Calu3 (cell line): ENCODE results near the gene ECI1. TPM values are rescaled to one million over a fixed set of nuclear protein-coding genes. Genes with fewer than 3 reads are reported as not detected.

Experiments used
- BruUV-seq: library from RNA; stranded (reverse); fragments of 400-500 nt; replicated peaks from 2 replicates; lab custom pipeline; 2021; lab: Mats Ljungman, UMichigan
- CTCF ChIA-PET: fragments of 300-600 bp; sonication (Branson Sonifier 250); formaldehyde crosslinking; loops from one replicate; lab custom pipeline; 2022; ENCODE audit warnings: antibody characterized with exemption; lab: Charles Lee
- DNase-seq: peaks from one replicate; pipeline ENCODE4 v3.0.0; 2022
- H3K27ac Mint-ChIP-seq: one replicate; pipeline ENCODE4 v1.8.0; 2022; ENCODE audit warnings: mixed read lengths; ENCODE audit not compliant: unreplicated experiment
- H3K27me3 Mint-ChIP-seq: one replicate; pipeline ENCODE4 v1.8.0; 2022; ENCODE audit warnings: mixed read lengths; ENCODE audit not compliant: unreplicated experiment
- H3K36me3 Mint-ChIP-seq: one replicate; pipeline ENCODE4 v1.8.0; 2022; ENCODE audit warnings: mild to moderate bottlenecking, moderate library complexity, mixed read lengths; ENCODE audit not compliant: insufficient read depth, unreplicated experiment
- H3K4me1 Mint-ChIP-seq: one replicate; pipeline ENCODE4 v1.8.0; 2022; ENCODE audit warnings: mild to moderate bottlenecking, low read depth, mixed read lengths; ENCODE audit not compliant: unreplicated experiment
- H3K4me3 Mint-ChIP-seq: one replicate; pipeline ENCODE4 v1.8.0; 2022; ENCODE audit warnings: mild to moderate bottlenecking, low read depth, moderate library complexity, mixed read lengths; ENCODE audit not compliant: unreplicated experiment
- H3K9me3 Mint-ChIP-seq: one replicate; pipeline ENCODE4 v1.8.0; 2022; ENCODE audit warnings: low read depth, mixed read lengths; ENCODE audit not compliant: unreplicated experiment
- CTCF ChIP-seq: fragments of 200-600 bp; IDR thresholded peaks from one replicate; pipeline ENCODE4 v1.8.0; 2022; ENCODE audit warnings: antibody characterized with exemption; ENCODE audit not compliant: unreplicated experiment
- intact Hi-C: fragments of 100-400 bp; cut with micrococcal nuclease; formaldehyde crosslinking; loops from one replicate; pipeline ENCODE4 v1.10.0; 2022; ENCODE audit not compliant: unreplicated experiment
- total RNA-seq: library from RNA; stranded (reverse); gene quantifications from 2 replicates; pipeline ENCODE4 v1.2.3, GENCODE V29; 2022

ECI1 gene
- total RNA-seq, 1 experiment from 2014 or later = 85.7 TPM

DNA sequence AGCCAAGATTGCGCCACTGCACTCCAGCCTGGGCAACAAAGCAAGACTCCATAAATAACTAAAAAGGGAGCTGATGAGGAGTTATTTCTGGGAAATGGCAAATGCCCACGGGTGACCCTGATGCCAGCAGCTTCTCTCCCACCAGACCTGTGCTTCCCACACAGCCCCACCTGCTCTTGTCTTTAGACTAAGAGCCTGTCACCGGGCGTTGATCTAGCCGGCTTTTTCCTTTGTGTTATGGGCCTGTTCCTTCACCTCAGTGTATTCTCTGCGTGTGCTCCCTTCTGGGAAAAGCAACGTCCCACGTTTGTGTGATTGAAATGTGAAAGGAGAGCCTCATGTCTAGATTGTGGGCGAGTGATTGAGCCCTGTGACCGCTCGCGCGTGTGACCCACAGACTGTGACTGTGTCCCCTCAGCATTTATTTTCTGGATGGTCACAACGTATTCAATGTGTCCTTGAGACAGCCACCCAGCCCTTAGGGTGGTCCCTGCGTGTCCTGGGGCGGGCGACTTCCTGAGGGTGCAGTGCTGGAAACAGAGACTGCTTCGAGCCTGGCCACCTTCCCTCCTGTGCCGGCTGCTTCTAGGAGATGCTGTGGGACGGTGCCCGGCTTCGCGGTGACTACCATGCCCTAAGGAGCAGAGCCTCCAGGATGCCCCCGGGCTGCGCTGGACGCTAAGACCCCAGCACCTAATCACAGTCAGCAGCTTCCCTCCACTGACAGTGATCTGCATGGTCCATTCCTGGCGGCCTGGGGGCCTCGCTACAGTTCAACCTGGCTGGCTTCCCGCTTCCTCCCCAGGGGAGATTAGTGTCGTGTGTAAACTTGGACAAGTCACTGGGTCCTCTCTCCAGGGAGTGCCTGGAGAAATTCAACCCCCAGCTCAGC is 24.3 kb upstream of the ECI1 start:
- CTCF ChIA-PET = interaction anchor here (0.5 kb wide), 1 partner anchor 1734 kb away, joined by 4 read pairs; no protein-coding TSS in a partner anchor
- H3K27ac Mint-ChIP-seq = no peak overlapping the region
- TF ChIP-seq CTCF = no peak
- peaks cover 13% of the 10 kb centered on the region for H3K27me3 Mint-ChIP-seq
- BruUV-seq = no TSS peak
- intact Hi-C loops = no loop called here
- no peaks in the 10 kb centered on the region for H3K4me1 Mint-ChIP-seq
- H3K9me3 Mint-ChIP-seq = no peaks in the 10 kb centered on the region
- no peak for DNase-seq
- no peak overlapping the region for H3K4me3 Mint-ChIP-seq
- peaks cover 23% of the 10 kb centered on the region for H3K36me3 Mint-ChIP-seq

DNA sequence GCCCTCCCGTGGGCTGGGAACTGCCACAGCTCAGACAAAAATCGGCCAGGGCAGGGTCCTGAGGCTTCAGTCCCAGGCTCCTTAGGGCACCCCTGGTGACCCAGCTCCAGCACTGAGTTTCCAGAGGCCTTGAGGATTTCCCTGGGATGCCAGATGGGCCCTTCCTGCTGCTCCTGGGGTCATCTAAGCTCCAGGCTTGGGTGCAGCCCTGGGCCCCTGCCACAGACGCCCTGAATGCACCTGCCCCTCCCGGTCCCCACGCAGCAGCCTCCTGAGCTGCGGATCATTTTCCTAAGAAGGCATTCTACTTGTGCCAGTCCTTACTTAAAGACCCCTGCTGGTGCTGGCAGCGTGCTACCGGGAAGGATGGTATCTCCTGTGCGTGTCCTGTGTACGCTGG is 22.5 kb upstream of the ECI1 start:
- DNase-seq = no peak
- Mint-ChIP-seq H3K27ac (no peak overlapping the region), H3K4me1 (peaks cover 9% of the 10 kb centered on the region), H3K4me3 (no peak overlapping the region), H3K9me3 (no peaks in the 10 kb centered on the region), H3K36me3 (peaks cover 32% of the 10 kb centered on the region), H3K27me3 (peaks cover 13% of the 10 kb centered on the region)
- no TSS peak for BruUV-seq
- no peak for TF ChIP-seq CTCF
- intact Hi-C loops = no loop called here
- CTCF ChIA-PET = no interaction called here

DNA sequence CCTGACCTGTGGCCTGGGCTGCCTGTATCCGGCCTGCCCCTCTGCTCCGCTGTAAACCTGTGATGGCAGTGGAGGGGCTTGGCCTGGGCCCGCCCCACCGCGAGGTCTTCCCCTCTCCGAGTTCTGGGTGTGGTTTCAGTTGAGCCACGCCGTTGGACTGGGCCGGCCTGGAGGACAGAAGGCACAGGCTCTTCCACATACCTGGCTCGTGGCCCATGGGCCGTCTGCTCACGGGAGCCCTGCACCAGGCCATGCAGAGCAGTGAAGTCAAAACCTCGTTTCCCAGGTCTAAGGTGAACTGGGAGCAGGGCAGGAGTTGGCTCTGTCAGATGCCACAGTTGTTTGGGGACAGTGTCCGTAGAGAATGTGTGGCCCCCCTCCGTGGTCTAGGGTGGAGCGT is 22.1 kb upstream of the ECI1 start:
- DNase-seq = no peak
- H3K4me3 Mint-ChIP-seq = no peak overlapping the region
- CTCF ChIA-PET = interaction anchor here (0.7 kb wide), 1 partner anchor 1886 kb away, joined by 3 read pairs; no protein-coding TSS in a partner anchor
- peaks cover 10% of the 10 kb centered on the region for H3K4me1 Mint-ChIP-seq
- no peaks in the 10 kb centered on the region for H3K9me3 Mint-ChIP-seq
- H3K27me3 Mint-ChIP-seq = peaks cover 13% of the 10 kb centered on the region
- no TSS peak for BruUV-seq
- no peak overlapping the region for H3K27ac Mint-ChIP-seq
- peaks cover 37% of the 10 kb centered on the region for H3K36me3 Mint-ChIP-seq
- TF ChIP-seq CTCF = no peak
- intact Hi-C loops = no loop called here

- CTCF ChIA-PET = no interaction called here
- DNase-seq = no peak
- Mint-ChIP-seq H3K4me1 (peaks cover 10% of the 10 kb centered on the region), H3K9me3 (no peaks in the 10 kb centered on the region), H3K27ac (no peak overlapping the region), H3K4me3 (no peak overlapping the region), H3K36me3 (peaks cover 52% of the 10 kb centered on the region), H3K27me3 (peaks cover 2% of the 10 kb centered on the region)
- TF ChIP-seq CTCF = no peak
- BruUV-seq = no TSS peak
- intact Hi-C loops = no loop called here
Observed at GRCh38 chr16:2271848-2272461, 20.6 kb upstream of the ECI1 start.
